Jurkat, Clone E6-1 (cell line): ENCODE measurements around the gene SNTB2.
"Not testable (repeated sequence)": the region's sequence is repeated elsewhere in the genome, so short reads cannot be mapped to it uniquely, and the experiment has no call there.

Experiments
- DNase-seq: peaks from one replicate; pipeline ENCODE4 v3.0.0-alpha.2; 2011; ENCODE audit warnings: low read depth, low spot score
- H3K4me3 ChIP-seq: 2 replicates; pipeline ENCODE4 v1.5.1; 2011; ENCODE audit warnings: mild to moderate bottlenecking, low read length, control low read depth, moderate library complexity

SNTB2 gene

GRCh38 chr16:69217433-69217832 is 30.5 kb downstream of the SNTB2 start:
- no peak overlapping the region for H3K4me3 ChIP-seq
- no peak for DNase-seq

- DNase-seq: no peak
- H3K4me3 ChIP-seq: no peak overlapping the region
These were observed 32.3 kb downstream of the SNTB2 start for GRCh38 chr16:69219279-69219678.

- no peak for DNase-seq
- no peak overlapping the region for H3K4me3 ChIP-seq
These were observed 36.9 kb downstream of the SNTB2 start for GRCh38 chr16:69223882-69224281.

GRCh38 chr16:69225121-69225520 is 38.2 kb downstream of the SNTB2 start:
- no peak for DNase-seq

GRCh38 chr16:69233124-69233523 is 46.2 kb downstream of the SNTB2 start:
- no peak for DNase-seq
- H3K4me3 ChIP-seq: no peak overlapping the region

More at GRCh38 chr16:69225121-69225520, 38.2 kb downstream of the SNTB2 start:
- no peak overlapping the region for H3K4me3 ChIP-seq

GRCh38 chr16:69234460-69234859 is 47.5 kb downstream of the SNTB2 start:
- no peak for DNase-seq
- no peak overlapping the region for H3K4me3 ChIP-seq

- DNase-seq: no peak
These were observed 49.4 kb downstream of the SNTB2 start for GRCh38 chr16:69236319-69236718.

GRCh38 chr16:69237296-69237695 is 50.3 kb downstream of the SNTB2 start:
- DNase-seq: no peak
- H3K4me3 ChIP-seq: no peak overlapping the region

More at GRCh38 chr16:69236319-69236718, 49.4 kb downstream of the SNTB2 start:
- H3K4me3 ChIP-seq: no peak overlapping the region

- no peak overlapping the region for H3K4me3 ChIP-seq
- no peak for DNase-seq
These were observed 52.9 kb downstream of the SNTB2 start for GRCh38 chr16:69239851-69240250.

- no peak for DNase-seq
These were observed 53.4 kb downstream of the SNTB2 start for GRCh38 chr16:69240331-69240730.

GRCh38 chr16:69241926-69242325 is 55.0 kb downstream of the SNTB2 start:
- H3K4me3 ChIP-seq: no peak overlapping the region
- DNase-seq: no peak

More at GRCh38 chr16:69240331-69240730, 53.4 kb downstream of the SNTB2 start:
- H3K4me3 ChIP-seq: no peak overlapping the region

- no peak for DNase-seq
- no peak overlapping the region for H3K4me3 ChIP-seq
These were observed 56.5 kb downstream of the SNTB2 start for GRCh38 chr16:69243479-69243878.

GRCh38 chr16:69244336-69244735 is 57.4 kb downstream of the SNTB2 start:
- no peak overlapping the region for H3K4me3 ChIP-seq
- DNase-seq: no peak

- no peak for DNase-seq
- no peak overlapping the region for H3K4me3 ChIP-seq
These were observed 63.1 kb downstream of the SNTB2 start for GRCh38 chr16:69250081-69250480.

GRCh38 chr16:69253870-69254341 is 66.9 kb downstream of the SNTB2 start:
- no peak for DNase-seq

GRCh38 chr16:69259428-69259764 is 72.4 kb downstream of the SNTB2 start:
- DNase-seq, H3K4me3 ChIP-seq: not testable (repeated sequence)

More at GRCh38 chr16:69253870-69254341, 66.9 kb downstream of the SNTB2 start:
- H3K4me3 ChIP-seq: no peak overlapping the region

- DNase-seq: no peak
- no peak overlapping the region for H3K4me3 ChIP-seq
These were observed 73.1 kb downstream of the SNTB2 start for GRCh38 chr16:69260019-69260418.

- no peak overlapping the region for H3K4me3 ChIP-seq
- no peak for DNase-seq
These were observed 73.5 kb downstream of the SNTB2 start for GRCh38 chr16:69260506-69260905.

GRCh38 chr16:69266334-69267063 is 79.5 kb downstream of the SNTB2 start:
- H3K4me3 ChIP-seq: no peak overlapping the region
- no peak for DNase-seq

GRCh38 chr16:69267633-69268032 is 80.7 kb downstream of the SNTB2 start:
- H3K4me3 ChIP-seq: no peak overlapping the region
- DNase-seq: no peak

GRCh38 chr16:69270395-69270794 is 83.4 kb downstream of the SNTB2 start:
- no peak overlapping the region for H3K4me3 ChIP-seq
- no peak for DNase-seq
